ENCODE data around the gene ZG16.

ZG16 gene

DNA sequence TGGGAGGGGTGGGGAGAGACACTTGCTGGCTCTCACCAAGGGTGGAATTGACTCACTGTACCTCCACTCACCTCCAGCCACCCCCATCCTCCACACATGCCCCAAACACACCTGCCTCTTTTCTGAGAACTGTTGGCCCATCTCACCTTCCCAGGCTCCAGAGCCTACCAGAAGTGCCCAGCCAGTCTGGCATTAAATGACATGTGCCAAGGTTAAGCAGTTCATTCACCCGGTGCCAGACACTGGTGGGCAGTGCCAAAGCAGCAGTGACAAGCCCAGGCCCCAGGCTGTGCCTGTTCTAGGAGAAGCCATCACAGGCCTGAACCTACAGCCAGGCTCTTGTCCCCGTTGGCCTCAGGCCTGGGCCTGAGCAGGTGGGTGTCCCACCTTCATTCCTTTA lies 53.4 kb downstream of the ZG16 start:
- DNase-seq: no peak

Measured in retina (tissue), 1 donor.